HG02798 (cell line): Measurements from ENCODE around the gene TTLL3.

Experiments used
- ATAC-seq: cut with Tn5 transposase; IDR thresholded peaks from one replicate; pipeline ENCODE4 v1.9.1; 2021; ENCODE audit warnings: mild to moderate bottlenecking; ENCODE audit not compliant: unreplicated experiment, poor library complexity

The TTLL3 gene

GRCh38 chr3:9803494-9803893 is 6.6 kb upstream of the TTLL3 start:
- ATAC-seq, result no peak

GRCh38 chr3:9804996-9805395 is 5.1 kb upstream of the TTLL3 start:
- no peak for ATAC-seq

GRCh38 chr3:9806137-9806536 is 3.9 kb upstream of the TTLL3 start:
- no peak for ATAC-seq

- ATAC-seq, result no peak
These were observed 3.1 kb upstream of the TTLL3 start for GRCh38 chr3:9806688-9807589.

- ATAC-seq, result no peak
These were observed 2.1 kb upstream of the TTLL3 start for GRCh38 chr3:9807981-9808344.

GRCh38 chr3:9808345-9809037 is 1.6 kb upstream of the TTLL3 start:
- peak; percentile 34 for ATAC-seq

- ATAC-seq, result no peak
These were observed 835 bp upstream of the TTLL3 start for GRCh38 chr3:9809239-9809614.

GRCh38 chr3:9810433-9810770 is 340 bp downstream of the TTLL3 start:
- no peak for ATAC-seq

- no peak for ATAC-seq
These were observed 784 bp downstream of the TTLL3 start for GRCh38 chr3:9810846-9811245.

GRCh38 chr3:9812870-9813483 is 2.9 kb downstream of the TTLL3 start:
- no peak for ATAC-seq

- ATAC-seq, result no peak
These were observed 5.9 kb downstream of the TTLL3 start for GRCh38 chr3:9815986-9816385.

GRCh38 chr3:9817436-9817835 is 7.4 kb downstream of the TTLL3 start:
- ATAC-seq, result no peak

GRCh38 chr3:9818666-9819335 is 8.7 kb downstream of the TTLL3 start:
- no peak for ATAC-seq

GRCh38 chr3:9820543-9820942 is 10.5 kb downstream of the TTLL3 start:
- ATAC-seq, result no peak

- no peak for ATAC-seq
These were observed 10.9 kb downstream of the TTLL3 start for GRCh38 chr3:9820946-9821345.

GRCh38 chr3:9825451-9826040 is 15.5 kb downstream of the TTLL3 start:
- ATAC-seq, result no peak

- ATAC-seq, result no peak
These were observed 16.9 kb downstream of the TTLL3 start for GRCh38 chr3:9826815-9827573.

- no peak for ATAC-seq
These were observed 19.0 kb downstream of the TTLL3 start for GRCh38 chr3:9828801-9829755.

GRCh38 chr3:9831253-9831652 is 21.2 kb downstream of the TTLL3 start:
- no peak for ATAC-seq
